ENCODE data around the gene DIPK1B.

- TF ChIP-seq CTCF (conservative IDR thresholded peaks at IDR 0.05; ENCODE audit: low read depth, low read length): no peak
- no peak for TF ChIP-seq EZH2phosphoT487 (IDR thresholded peaks at IDR 0.05; ENCODE audit: borderline replicate concordance, low read length)
- TF ChIP-seq EZH2 (IDR thresholded peaks at IDR 0.05; ENCODE audit: low read length, unreplicated experiment): no peak
Observed at GRCh38 chr9:136723362-136723976, 11.1 kb downstream of the DIPK1B start.
